HepG2 (cell line): ENCODE results near the gene SULT6B1. TPM values are rescaled to one million over a fixed set of nuclear protein-coding genes. Genes with fewer than 3 reads are reported as not detected.

Experiments used
- ATF3 ChIP-seq: sonication (generic); formaldehyde crosslinking; IDR thresholded peaks from 2 replicates; pipeline ENCODE4 v1.4.0; 2020; ENCODE audit warnings: missing genetic modification reagents
- ATRX ChIP-seq: sonication (generic); formaldehyde crosslinking; IDR thresholded peaks from 2 replicates; pipeline ENCODE4 v1.4.0; 2020; ENCODE audit warnings: missing genetic modification reagents, borderline replicate concordance
- GLI4 ChIP-seq: sonication (generic); formaldehyde crosslinking; IDR thresholded peaks from 2 replicates; pipeline ENCODE4 v1.5.1; 2020; ENCODE audit warnings: missing genetic modification reagents, mild to moderate bottlenecking, moderate library complexity, borderline replicate concordance
- HES4 ChIP-seq: sonication (generic); formaldehyde crosslinking; IDR thresholded peaks from 2 replicates; pipeline ENCODE4 v1.9.0; 2021; ENCODE audit warnings: mild to moderate bottlenecking, missing genetic modification reagents, borderline replicate concordance
- RNF219 ChIP-seq: sonication (generic); formaldehyde crosslinking; IDR thresholded peaks from 2 replicates; pipeline ENCODE4 v1.5.0; 2020; ENCODE audit warnings: mild to moderate bottlenecking, missing genetic modification reagents
- TAF15 ChIP-seq: fragments of 200-400 bp; formaldehyde crosslinking; IDR thresholded peaks from one replicate; pipeline ENCODE4 v1.6.1; 2018; ENCODE audit warnings: mild to moderate bottlenecking, low read depth, low read length; ENCODE audit not compliant: poor library complexity, severe bottlenecking
- ZNF484 ChIP-seq: sonication (generic); formaldehyde crosslinking; IDR thresholded peaks from 2 replicates; pipeline ENCODE4 v1.5.1; 2020; ENCODE audit warnings: mild to moderate bottlenecking, low read depth, missing genetic modification reagents, borderline replicate concordance
- ZNF510 ChIP-seq: sonication (generic); formaldehyde crosslinking; IDR thresholded peaks from 2 replicates; pipeline ENCODE4 v1.4.0; 2020; ENCODE audit warnings: low read depth, mild to moderate bottlenecking, missing genetic modification reagents
- ZNF784 ChIP-seq: sonication (generic); formaldehyde crosslinking; IDR thresholded peaks from 2 replicates; pipeline ENCODE4 v1.5.1; 2020; ENCODE audit warnings: missing genetic modification reagents, mild to moderate bottlenecking, borderline replicate concordance
- ZNF841 ChIP-seq: sonication (generic); formaldehyde crosslinking; IDR thresholded peaks from 2 replicates; pipeline ENCODE4 v1.8.1; 2023; ENCODE audit warnings: missing genetic modification reagents, borderline replicate concordance
- polyA plus RNA-seq, 8 experiments: library from polyadenylated mRNA; depleted of rRNA in 3 of 8; stranded (reverse) in 7 of 8; unstranded in 1 of 8; fragments of >200 nt; fragmentation: Illumina TruSeq in 4 of 8; extraction: Trizol in 4 of 8; gene quantifications; 2 replicates each; pipeline versions ENCODE4 v1.2.1 to v1.2.3, GENCODE V29; 2011 to 2016; ENCODE audit warnings: low read depth in 4 of 8, missing spikeins in 1 of 8, mixed read lengths in 1 of 8; ENCODE audit not compliant: insufficient read depth in 1 of 8
- total RNA-seq, 5 experiments: library from RNA; depleted of rRNA; stranded (reverse); fragments of >200 nt; fragmentation: Illumina TruSeq; extraction: Trizol; gene quantifications; 2 replicates each; pipeline ENCODE4 v1.2.3, GENCODE V29; 2016; ENCODE audit warnings: low read depth in 1 of 5
- TF ChIP-seq, protein P1 (sequence below): sonication (generic); formaldehyde crosslinking; IDR thresholded peaks from 2 replicates; pipeline ENCODE4 v1.4.0; 2020; ENCODE audit warnings: missing genetic modification reagents, borderline replicate concordance
- TF ChIP-seq, protein P2 (sequence below): sonication (generic); formaldehyde crosslinking; IDR thresholded peaks from 2 replicates; pipeline ENCODE4 v1.5.1; 2020; ENCODE audit warnings: mild to moderate bottlenecking, missing genetic modification reagents
- TF ChIP-seq, protein P3 (sequence below): sonication (generic); formaldehyde crosslinking; IDR thresholded peaks from 2 replicates; pipeline ENCODE4 v1.4.0; 2020; ENCODE audit warnings: missing genetic modification reagents

SULT6B1 gene
- total and polyA plus RNA-seq, 2 of the 13 experiments (the other 11 are each of a cell fraction or from before 2014, with no cell fraction given): not detected

- peak; percentile 97; the same call in 1 of the 2 replicates for TF ChIP-seq GLI4 (CRISPR knock-in tag)
- TF ChIP-seq, protein P1, sequence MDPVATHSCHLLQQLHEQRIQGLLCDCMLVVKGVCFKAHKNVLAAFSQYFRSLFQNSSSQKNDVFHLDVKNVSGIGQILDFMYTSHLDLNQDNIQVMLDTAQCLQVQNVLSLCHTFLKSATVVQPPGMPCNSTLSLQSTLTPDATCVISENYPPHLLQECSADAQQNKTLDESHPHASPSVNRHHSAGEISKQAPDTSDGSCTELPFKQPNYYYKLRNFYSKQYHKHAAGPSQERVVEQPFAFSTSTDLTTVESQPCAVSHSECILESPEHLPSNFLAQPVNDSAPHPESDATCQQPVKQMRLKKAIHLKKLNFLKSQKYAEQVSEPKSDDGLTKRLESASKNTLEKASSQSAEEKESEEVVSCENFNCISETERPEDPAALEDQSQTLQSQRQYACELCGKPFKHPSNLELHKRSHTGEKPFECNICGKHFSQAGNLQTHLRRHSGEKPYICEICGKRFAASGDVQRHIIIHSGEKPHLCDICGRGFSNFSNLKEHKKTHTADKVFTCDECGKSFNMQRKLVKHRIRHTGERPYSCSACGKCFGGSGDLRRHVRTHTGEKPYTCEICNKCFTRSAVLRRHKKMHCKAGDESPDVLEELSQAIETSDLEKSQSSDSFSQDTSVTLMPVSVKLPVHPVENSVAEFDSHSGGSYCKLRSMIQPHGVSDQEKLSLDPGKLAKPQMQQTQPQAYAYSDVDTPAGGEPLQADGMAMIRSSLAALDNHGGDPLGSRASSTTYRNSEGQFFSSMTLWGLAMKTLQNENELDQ (CRISPR knock-in tag): 0 out of 2 replicates have a peak, but pooled peaks have one; percentile 13
- no peak for TF ChIP-seq ZNF841 (CRISPR knock-in tag)
- peak; percentile 67 for TF ChIP-seq ATF3 (CRISPR knock-in tag)
- peak; percentile 82 for TF ChIP-seq ZNF784
- TF ChIP-seq ZNF484 (CRISPR knock-in tag): peak; percentile 78; the same call in 1 of the 2 replicates
- TF ChIP-seq TAF15: no peak
- 0 out of 2 replicates have a peak, but pooled peaks have one; percentile 87 for TF ChIP-seq ATRX (CRISPR knock-in tag)
- TF ChIP-seq, protein P2, sequence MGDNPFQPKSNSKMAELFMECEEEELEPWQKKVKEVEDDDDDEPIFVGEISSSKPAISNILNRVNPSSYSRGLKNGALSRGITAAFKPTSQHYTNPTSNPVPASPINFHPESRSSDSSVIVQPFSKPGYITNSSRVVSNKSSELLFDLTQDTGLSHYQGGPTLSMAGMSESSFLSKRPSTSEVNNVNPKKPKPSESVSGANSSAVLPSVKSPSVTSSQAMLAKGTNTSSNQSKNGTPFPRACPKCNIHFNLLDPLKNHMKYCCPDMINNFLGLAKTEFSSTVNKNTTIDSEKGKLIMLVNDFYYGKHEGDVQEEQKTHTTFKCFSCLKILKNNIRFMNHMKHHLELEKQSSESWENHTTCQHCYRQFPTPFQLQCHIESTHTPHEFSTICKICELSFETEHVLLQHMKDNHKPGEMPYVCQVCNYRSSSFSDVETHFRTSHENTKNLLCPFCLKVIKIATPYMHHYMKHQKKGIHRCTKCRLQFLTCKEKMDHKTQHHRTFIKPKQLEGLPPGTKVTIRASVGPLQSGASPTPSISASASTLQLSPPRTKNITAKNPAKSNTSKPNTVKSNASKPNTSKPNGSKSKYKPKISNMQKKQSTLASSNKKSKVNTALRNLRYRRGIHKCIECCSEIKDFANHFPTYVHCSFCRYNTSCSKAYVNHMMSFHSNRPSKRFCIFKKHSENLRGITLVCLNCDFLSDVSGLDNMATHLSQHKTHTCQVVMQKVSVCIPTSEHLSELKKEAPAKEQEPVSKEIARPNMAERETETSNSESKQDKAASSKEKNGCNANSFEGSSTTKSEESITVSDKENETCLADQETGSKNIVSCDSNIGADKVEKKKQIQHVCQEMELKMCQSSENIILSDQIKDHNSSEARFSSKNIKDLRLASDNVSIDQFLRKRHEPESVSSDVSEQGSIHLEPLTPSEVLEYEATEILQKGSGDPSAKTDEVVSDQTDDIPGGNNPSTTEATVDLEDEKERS: peak; percentile 89; the same call in 1 of the 2 replicates
- TF ChIP-seq, protein P3, sequence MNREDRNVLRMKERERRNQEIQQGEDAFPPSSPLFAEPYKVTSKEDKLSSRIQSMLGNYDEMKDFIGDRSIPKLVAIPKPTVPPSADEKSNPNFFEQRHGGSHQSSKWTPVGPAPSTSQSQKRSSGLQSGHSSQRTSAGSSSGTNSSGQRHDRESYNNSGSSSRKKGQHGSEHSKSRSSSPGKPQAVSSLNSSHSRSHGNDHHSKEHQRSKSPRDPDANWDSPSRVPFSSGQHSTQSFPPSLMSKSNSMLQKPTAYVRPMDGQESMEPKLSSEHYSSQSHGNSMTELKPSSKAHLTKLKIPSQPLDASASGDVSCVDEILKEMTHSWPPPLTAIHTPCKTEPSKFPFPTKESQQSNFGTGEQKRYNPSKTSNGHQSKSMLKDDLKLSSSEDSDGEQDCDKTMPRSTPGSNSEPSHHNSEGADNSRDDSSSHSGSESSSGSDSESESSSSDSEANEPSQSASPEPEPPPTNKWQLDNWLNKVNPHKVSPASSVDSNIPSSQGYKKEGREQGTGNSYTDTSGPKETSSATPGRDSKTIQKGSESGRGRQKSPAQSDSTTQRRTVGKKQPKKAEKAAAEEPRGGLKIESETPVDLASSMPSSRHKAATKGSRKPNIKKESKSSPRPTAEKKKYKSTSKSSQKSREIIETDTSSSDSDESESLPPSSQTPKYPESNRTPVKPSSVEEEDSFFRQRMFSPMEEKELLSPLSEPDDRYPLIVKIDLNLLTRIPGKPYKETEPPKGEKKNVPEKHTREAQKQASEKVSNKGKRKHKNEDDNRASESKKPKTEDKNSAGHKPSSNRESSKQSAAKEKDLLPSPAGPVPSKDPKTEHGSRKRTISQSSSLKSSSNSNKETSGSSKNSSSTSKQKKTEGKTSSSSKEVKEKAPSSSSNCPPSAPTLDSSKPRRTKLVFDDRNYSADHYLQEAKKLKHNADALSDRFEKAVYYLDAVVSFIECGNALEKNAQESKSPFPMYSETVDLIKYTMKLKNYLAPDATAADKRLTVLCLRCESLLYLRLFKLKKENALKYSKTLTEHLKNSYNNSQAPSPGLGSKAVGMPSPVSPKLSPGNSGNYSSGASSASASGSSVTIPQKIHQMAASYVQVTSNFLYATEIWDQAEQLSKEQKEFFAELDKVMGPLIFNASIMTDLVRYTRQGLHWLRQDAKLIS (CRISPR knock-in tag): no peak
- peak; percentile 39; the same call in 1 of the 2 replicates for TF ChIP-seq ZNF510 (CRISPR knock-in tag)
- TF ChIP-seq RNF219 (CRISPR knock-in tag): peak; percentile 94
- TF ChIP-seq HES4: no peak; the same call in 1 of the 2 replicates
These were observed 8.1 kb upstream of the SULT6B1 start, which contains the start of gene CEBPZOS (continued) for GRCh38 chr2:37196320-37197195.
